ENCODE data around the gene NCR2. TPM values are rescaled to one million over a fixed set of nuclear protein-coding genes. Genes with fewer than 3 reads are reported as not detected.

NCR2 gene
- total and polyA plus RNA-seq, 9 of the 15 experiments (the other 6 are each of a cell fraction or from before 2014, with no cell fraction given): not detected

GRCh38 chr6:41341580-41341979 is 6.2 kb downstream of the NCR2 start (continued):
- TF ChIP-seq E2F6 (IDR thresholded peaks at IDR 0.05; ENCODE audit: borderline replicate concordance in 1 of 2, extremely low read depth in 1 of 2, insufficient read depth in 1 of 2, insufficient read length in 1 of 2, low read depth in 1 of 2, low read length in 1 of 2, poor library complexity in 1 of 2, severe bottlenecking in 1 of 2) (no peak), USF1 (CRISPR knock-in tag; IDR thresholded peaks at IDR 0.05) (no peak), FOXA1 (IDR thresholded peaks at IDR 0.05; ENCODE audit: borderline replicate concordance) (no peak), DDX20 (tag; IDR thresholded peaks at IDR 0.05; ENCODE audit: low read depth) (no peak), ZSCAN32 (CRISPR knock-in tag; IDR thresholded peaks at IDR 0.05) (no peak), IFI16 (CRISPR knock-in tag; IDR thresholded peaks at IDR 0.05) (no peak), TRIM28 (IDR thresholded peaks at IDR 0.05) (no peak), ERF (CRISPR knock-in tag; IDR thresholded peaks at IDR 0.05) (no peak)

GRCh38 chr6:41342241-41342640 is 6.8 kb downstream of the NCR2 start:
- no peak overlapping the region for H3K4me3 ChIP-seq
- H3K79me2 ChIP-seq (ENCODE audit: control insufficient read depth, insufficient read depth, low read length): no peaks in the 10 kb centered on the region
- H3K4me2 ChIP-seq (ENCODE audit: insufficient read depth, low read length): no peak overlapping the region
- no peak overlapping the region for H3K27ac ChIP-seq (ENCODE audit: extremely low read depth, low read depth, low read length)
- H3K4me1 ChIP-seq (replicated peaks in 1 of 2; ENCODE audit: control insufficient read depth in 2 of 2, insufficient read depth in 2 of 2, low read length in 2 of 2): no peaks in the 10 kb centered on the region
- no peak overlapping the region for H3K9ac ChIP-seq (ENCODE audit: insufficient read depth in 1 of 2, low read depth in 2 of 2, low read length in 2 of 2)
- ChIA-PET POLR2A (no interaction called here), CTCF (ENCODE audit: low intra/inter-chr PET ratio) (interaction anchor here (0.6 kb wide), 1 partner anchor 250 kb away, joined by 4 read pairs; no protein-coding TSS in a partner anchor)
- no peaks in the 10 kb centered on the region; the same call in 1 of the 2 replicates for H4K20me1 ChIP-seq (replicated peaks; ENCODE audit: control insufficient read depth, insufficient read depth, low read length)
- BruUV-seq (replicated peaks): no TSS peak
- peaks cover 38 to 73% of the 10 kb centered on the region in 2 experiments for H3K27me3 ChIP-seq (ENCODE audit: control insufficient read depth in 2 of 2, insufficient read depth in 2 of 2, low read length in 2 of 2)
- intact Hi-C loops (cut with micrococcal nuclease): no loop called here
- H2AFZ ChIP-seq (ENCODE audit: low read depth, low read length): no peak overlapping the region
- in situ Hi-C loops (cut with MboI): no loop called here
- WGBS (ENCODE audit: insufficient coverage, low coverage, missing lambda C conversion rate): 0% methylated on average over 1 of the region's 1 CpG
- H3K9me3 ChIP-seq (replicated peaks; ENCODE audit: control insufficient read depth, insufficient read depth, low read depth, low read length): no peaks in the 10 kb centered on the region
- no peak for DNase-seq (ENCODE audit: extremely low read depth in 1 of 4, low spot score in 3 of 4)
- H3K36me3 ChIP-seq (ENCODE audit: control insufficient read depth, insufficient read depth, low read length): no peaks in the 10 kb centered on the region
- no peak for ATAC-seq
- FAIRE-seq: no peak
- no peaks in the 10 kb centered on the region for H3K9me1 ChIP-seq (ENCODE audit: control insufficient read depth, insufficient read depth, low read length)
- TF ChIP-seq SIN3A (IDR thresholded peaks at IDR 0.05; ENCODE audit: borderline replicate concordance in 2 of 2, control insufficient read depth in 1 of 2, low read depth in 2 of 2, low read length in 2 of 2) (no peak), ZNF766 (CRISPR knock-in tag; conservative IDR thresholded peaks at IDR 0.05) (no peak)
